Activated CD8-positive, alpha-beta memory T cell treated with anti-CD3 and anti-CD28 coated beads, Interleukin-2, amount 50 U/mL, for 1 hour (primary cell): ENCODE measurements around the gene MAN1A1.

Experiments used
- DNase-seq: peaks from one replicate; pipeline ENCODE4 v3.0.0-alpha.2; 2020; ENCODE audit errors: extremely low read depth

MAN1A1 gene

GRCh38 chr6:119195848-119196247, 153.7 kb downstream of the MAN1A1 start:
- DNase-seq = no peak

- no peak for DNase-seq
These were observed 154.4 kb downstream of the MAN1A1 start for GRCh38 chr6:119195204-119195603.

- DNase-seq = no peak
These were observed 155.9 kb downstream of the MAN1A1 start for GRCh38 chr6:119193707-119194106.

GRCh38 chr6:119192200-119192599, 157.4 kb downstream of the MAN1A1 start:
- DNase-seq = no peak

GRCh38 chr6:119190176-119190575, 159.4 kb downstream of the MAN1A1 start:
- DNase-seq = no peak

- no peak for DNase-seq
These were observed 160.1 kb downstream of the MAN1A1 start for GRCh38 chr6:119189498-119189897.

- DNase-seq = no peak
These were observed 162.0 kb downstream of the MAN1A1 start for GRCh38 chr6:119187596-119187995.

GRCh38 chr6:119186490-119186889, 163.1 kb downstream of the MAN1A1 start:
- no peak for DNase-seq

- no peak for DNase-seq
These were observed 165.4 kb downstream of the MAN1A1 start for GRCh38 chr6:119184008-119184648.

GRCh38 chr6:119183457-119183856, 166.1 kb downstream of the MAN1A1 start:
- DNase-seq = no peak

GRCh38 chr6:119182875-119183274, 166.7 kb downstream of the MAN1A1 start:
- no peak for DNase-seq

GRCh38 chr6:119182216-119182803, 167.3 kb downstream of the MAN1A1 start:
- no peak for DNase-seq

GRCh38 chr6:119181046-119181445, 168.5 kb downstream of the MAN1A1 start:
- no peak for DNase-seq

- no peak for DNase-seq
These were observed 169.7 kb downstream of the MAN1A1 start for GRCh38 chr6:119179842-119180241.

- no peak for DNase-seq
These were observed 170.5 kb downstream of the MAN1A1 start for GRCh38 chr6:119179062-119179461.

GRCh38 chr6:119176445-119176844, 173.1 kb downstream of the MAN1A1 start:
- DNase-seq = no peak

GRCh38 chr6:119174879-119175817, 174.4 kb downstream of the MAN1A1 start:
- DNase-seq = no peak

GRCh38 chr6:119174085-119174445, 175.5 kb downstream of the MAN1A1 start:
- DNase-seq = no peak

GRCh38 chr6:119173249-119174084, 176.1 kb downstream of the MAN1A1 start:
- DNase-seq = no peak

GRCh38 chr6:119172824-119173223, 176.7 kb downstream of the MAN1A1 start:
- DNase-seq = no peak

GRCh38 chr6:119171864-119172588, 177.5 kb downstream of the MAN1A1 start:
- DNase-seq = no peak
